PFSK-1 (cell line): ENCODE results near the gene KAZN.

Experiments
- FOXP2 ChIP-seq: optimal IDR thresholded peaks from 2 replicates; pipeline ENCODE3; 2011; ENCODE audit warnings: borderline replicate concordance, control low read depth, inconsistent platforms; ENCODE audit not compliant: insufficient read depth; ENCODE audit errors: extremely low read length, extremely low read depth
- POLR2AphosphoS5 ChIP-seq: IDR thresholded peaks from 2 replicates; pipeline ENCODE4 v1.6.1; 2012; ENCODE audit warnings: low read depth, mild to moderate bottlenecking, control low read depth, low read length, moderate library complexity
- REST ChIP-seq, 2 experiments: IDR thresholded peaks; 2 replicates each; pipeline versions ENCODE4 v1.6.1 to v1.8.0; 2011 to 2012; ENCODE audit warnings: low read depth in 2 of 2, low read length in 2 of 2, control low read depth in 1 of 2, inconsistent platforms in 1 of 2, mild to moderate bottlenecking in 1 of 2, moderate library complexity in 1 of 2; ENCODE audit not compliant: insufficient read depth in 1 of 2
- SIN3A ChIP-seq: IDR thresholded peaks from 2 replicates; pipeline ENCODE4 v1.6.1; 2012; ENCODE audit warnings: mild to moderate bottlenecking, low read length, moderate library complexity, borderline replicate concordance; ENCODE audit not compliant: insufficient read depth
- TAF1 ChIP-seq: IDR thresholded peaks from 2 replicates; pipeline ENCODE4 v1.6.1; 2012; ENCODE audit warnings: low read length, control low read depth, borderline replicate concordance; ENCODE audit not compliant: insufficient read depth

GRCh38 chr1:14737561-14738094 is 139.1 kb downstream of the KAZN start:
- TF ChIP-seq POLR2AphosphoS5 (no peak), TAF1 (no peak), FOXP2 (no peak), SIN3A (no peak), REST (IDR thresholded peaks at IDR 0.05; ENCODE audit: insufficient read depth in 1 of 2, low read depth in 2 of 2, low read length in 2 of 2) (no peak)
